Vagina (tissue), 2 donors: ENCODE measurements around the gene PDCL3. TPM values are rescaled to one million over a fixed set of nuclear protein-coding genes. Genes with fewer than 3 reads are reported as not detected.

Experiments used
- DNase-seq, 2 donors: peaks; one replicate each; pipeline ENCODE4 v3.0.0-alpha.2; 2017; ENCODE audit errors: extremely low spot score in 2 of 2
- H3K27ac ChIP-seq: fragments of 200-600 bp; sonication (generic); one replicate; pipeline ENCODE4 v1.5.1; 2019
- H3K27me3 ChIP-seq: fragments of 200-600 bp; sonication (generic); one replicate; pipeline ENCODE4 v1.5.1; 2019
- H3K36me3 ChIP-seq, 2 donors: fragments of 200-600 bp; sonication (generic); one replicate each; pipeline ENCODE4 v1.5.1; 2017 to 2019
- H3K4me1 ChIP-seq: fragments of 200-600 bp; sonication (generic); one replicate; pipeline ENCODE4 v1.5.1; 2019
- H3K4me3 ChIP-seq, 2 donors: fragments of 200-600 bp; sonication (generic); 1 replicate in 1 of 2; 2 replicates in 1 of 2; pipeline ENCODE4 v1.5.1; 2016 to 2019
- H3K9me3 ChIP-seq: fragments of 200-600 bp; sonication (generic); one replicate; pipeline ENCODE4 v1.5.1; 2019
- CTCF ChIP-seq, 3 experiments: fragments of 450-650 bp in 2 of 3; fragments of 200-600 bp in 1 of 3; sonication (generic) in 1 of 3; IDR thresholded peaks; one replicate each; pipeline ENCODE4 v1.5.1; 2017 to 2019; ENCODE audit warnings: antibody characterized with exemption in 3 of 3, mild to moderate bottlenecking in 2 of 3, moderate library complexity in 2 of 3
- POLR2A ChIP-seq, 2 donors: fragments of 450-650 bp; IDR thresholded peaks; one replicate each; pipeline ENCODE4 v1.6.1; 2017; ENCODE audit warnings: antibody characterized with exemption in 2 of 2, mild to moderate bottlenecking in 2 of 2, moderate library complexity in 2 of 2
- POLR2AphosphoS5 ChIP-seq, 2 donors: sonication (generic); formaldehyde crosslinking; IDR thresholded peaks; one replicate each; pipeline ENCODE4 v1.9.0; 2017; ENCODE audit warnings: antibody characterized with exemption in 2 of 2, mild to moderate bottlenecking in 2 of 2, low read depth in 1 of 2; ENCODE audit not compliant: insufficient read depth in 1 of 2
- intact Hi-C: fragments of 100-400 bp; cut with DNase I; formaldehyde crosslinking; loops from one replicate; pipeline ENCODE4 v1.15.1; 2023
- total RNA-seq: library from RNA; depleted of rRNA; stranded (reverse); fragments of >200 nt; gene quantifications from one replicate; pipeline ENCODE4 v1.2.3, GENCODE V29; 2016

Gene PDCL3
- total RNA-seq, 1 donor from 2014 or later, result 20.1 TPM

GRCh38 chr2:100580367-100581276 lies 17.8 kb downstream of the PDCL3 start:
- DNase-seq, result no peak
- Histone ChIP-seq H3K4me1 (no peaks in the 10 kb centered on the region), H3K27me3 (no peaks in the 10 kb centered on the region), H3K27ac (peak overlapping the region; percentile 10), H3K4me3 (no peak overlapping the region), H3K36me3 (peaks cover 0 to 2% of the 10 kb centered on the region in 2 donors), H3K9me3 (no peaks in the 10 kb centered on the region)
- intact Hi-C loops, result no loop called here
- TF ChIP-seq POLR2AphosphoS5 (IDR thresholded peaks at IDR 0.05; ENCODE audit: insufficient read depth in 1 of 2, low read depth in 1 of 2) (no peak), POLR2A (IDR thresholded peaks at IDR 0.05) (no peak), CTCF (IDR thresholded peaks at IDR 0.05) (no peak)

DNA sequence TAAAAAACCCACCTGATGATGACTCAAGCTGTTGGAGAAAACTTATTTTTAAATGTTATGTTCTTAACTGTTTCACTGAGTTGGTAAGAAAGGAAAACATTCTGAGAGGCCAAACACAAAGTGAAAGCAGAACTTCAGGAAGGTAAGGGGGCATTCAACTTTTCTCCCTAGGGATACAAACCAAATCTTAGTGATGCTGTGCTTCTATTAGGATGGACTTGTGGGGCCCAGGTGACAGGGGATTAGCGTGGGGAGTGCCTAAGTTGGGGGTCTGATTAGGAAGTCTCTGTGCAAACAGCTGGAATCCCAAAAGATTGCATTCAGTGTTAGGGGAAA lies 18.5 kb downstream of the PDCL3 start:
- peak overlapping the region; percentile 10 for H3K27ac ChIP-seq
- no peak for DNase-seq

DNA sequence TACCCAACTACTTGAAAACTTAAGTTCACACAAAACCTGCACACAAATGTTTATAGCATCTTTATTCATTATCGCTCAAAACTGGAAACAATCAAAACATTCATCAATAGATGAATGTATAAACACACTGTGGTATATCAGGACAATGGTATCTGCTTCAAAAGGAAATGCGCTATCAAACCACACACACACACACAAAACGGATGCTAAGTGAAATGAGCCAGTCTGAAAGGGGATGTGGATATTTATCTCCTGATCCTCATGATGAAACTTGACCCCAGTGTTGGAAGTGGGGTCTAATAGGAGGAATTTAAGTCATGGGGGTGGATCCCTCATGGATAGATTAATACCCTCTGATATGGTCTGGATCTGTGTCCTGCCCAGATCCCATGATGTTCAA lies 22.0 kb downstream of the PDCL3 start:
- intact Hi-C loops, result no loop called here
- H3K4me3 ChIP-seq, result no peak overlapping the region
- H3K36me3 ChIP-seq, result no peaks in the 10 kb centered on the region
- TF ChIP-seq CTCF (IDR thresholded peaks at IDR 0.05) (no peak), POLR2AphosphoS5 (IDR thresholded peaks at IDR 0.05; ENCODE audit: insufficient read depth in 1 of 2, low read depth in 1 of 2) (no peak), POLR2A (IDR thresholded peaks at IDR 0.05) (no peak)
- no peak for DNase-seq
- no peaks in the 10 kb centered on the region for H3K27me3 ChIP-seq
- H3K4me1 ChIP-seq, result no peaks in the 10 kb centered on the region
- no peak overlapping the region for H3K27ac ChIP-seq
- no peaks in the 10 kb centered on the region for H3K9me3 ChIP-seq

More for the DNA sequence above, 18.5 kb downstream of the PDCL3 start:
- no peaks in the 10 kb centered on the region for H3K27me3 ChIP-seq
- intact Hi-C loops, result no loop called here
- no peaks in the 10 kb centered on the region for H3K9me3 ChIP-seq
- H3K4me3 ChIP-seq, result no peak overlapping the region
- no peaks in the 10 kb centered on the region for H3K36me3 ChIP-seq
- H3K4me1 ChIP-seq, result no peaks in the 10 kb centered on the region
- no peak for TF ChIP-seq POLR2AphosphoS5 (IDR thresholded peaks at IDR 0.05; ENCODE audit: insufficient read depth in 1 of 2, low read depth in 1 of 2)
- TF ChIP-seq CTCF (IDR thresholded peaks at IDR 0.05), result no peak
- no peak for TF ChIP-seq POLR2A (IDR thresholded peaks at IDR 0.05)

DNA sequence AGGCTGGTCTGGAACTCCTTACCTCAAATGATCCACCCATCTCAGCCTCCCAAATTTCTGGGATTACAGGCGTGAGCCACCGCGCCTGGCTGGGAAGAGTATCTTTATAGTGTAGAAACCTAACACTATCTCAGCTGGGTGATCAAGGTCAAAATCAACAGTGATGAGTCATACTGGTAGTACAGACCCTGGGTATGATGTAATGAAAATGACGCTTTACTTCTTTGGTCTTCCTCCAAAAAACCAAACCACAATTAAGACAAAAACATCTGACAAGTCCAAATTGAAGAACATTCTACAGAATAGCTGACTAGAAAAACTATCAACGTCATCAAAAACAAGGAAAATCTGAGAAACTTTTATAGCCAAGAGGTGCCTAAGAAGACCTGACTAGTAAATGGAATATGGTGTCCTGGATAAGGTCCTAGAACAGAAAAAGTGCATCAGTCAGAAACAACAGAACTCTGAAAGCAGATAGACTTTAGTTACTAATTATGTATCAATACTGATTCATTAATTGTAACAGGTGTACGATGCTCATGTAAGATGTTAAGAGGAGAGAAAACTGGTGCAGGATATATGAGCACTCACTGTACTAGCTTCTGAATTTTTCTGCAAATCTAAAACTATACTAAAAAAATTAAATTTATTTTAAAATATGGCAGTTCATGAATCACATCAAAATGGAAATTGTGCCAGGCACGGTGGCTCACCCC lies 25.4 kb downstream of the PDCL3 start:
- no peak overlapping the region for H3K27ac ChIP-seq
- intact Hi-C loops, result no loop called here
- no peak for DNase-seq
- TF ChIP-seq POLR2AphosphoS5 (IDR thresholded peaks at IDR 0.05; ENCODE audit: insufficient read depth in 1 of 2, low read depth in 1 of 2) (no peak), POLR2A (IDR thresholded peaks at IDR 0.05) (no peak), CTCF (IDR thresholded peaks at IDR 0.05) (no peak)
- no peaks in the 10 kb centered on the region for H3K36me3 ChIP-seq
- no peaks in the 10 kb centered on the region for H3K9me3 ChIP-seq
- no peaks in the 10 kb centered on the region for H3K27me3 ChIP-seq
- no peak overlapping the region for H3K4me3 ChIP-seq
- H3K4me1 ChIP-seq, result no peaks in the 10 kb centered on the region

- intact Hi-C loops, result no loop called here
- Histone ChIP-seq H3K4me3 (no peak overlapping the region), H3K4me1 (no peaks in the 10 kb centered on the region), H3K36me3 (no peaks in the 10 kb centered on the region), H3K27ac (no peak overlapping the region), H3K27me3 (no peaks in the 10 kb centered on the region), H3K9me3 (no peaks in the 10 kb centered on the region)
- DNase-seq, result no peak
- no peak for TF ChIP-seq POLR2A (IDR thresholded peaks at IDR 0.05)
- no peak for TF ChIP-seq POLR2AphosphoS5 (IDR thresholded peaks at IDR 0.05; ENCODE audit: insufficient read depth in 1 of 2, low read depth in 1 of 2)
- TF ChIP-seq CTCF (IDR thresholded peaks at IDR 0.05), result no peak
These were observed 26.7 kb downstream of the PDCL3 start for GRCh38 chr2:100589527-100589926.
